Ectodermal cell (in vitro differentiated cells): ENCODE results near the gene KDM4C.

Experiments used
- H3K27ac ChIP-seq: 2 replicates; pipeline ENCODE4 v1.7.0; 2013; ENCODE audit warnings: mild to moderate bottlenecking, low read depth, low read length; ENCODE audit not compliant: insufficient read depth, poor library complexity, severe bottlenecking
- H3K27me3 ChIP-seq: 2 replicates; pipeline ENCODE4 v1.7.0; 2013; ENCODE audit warnings: mild to moderate bottlenecking, low read length; ENCODE audit not compliant: insufficient read depth, control insufficient read depth, poor library complexity, severe bottlenecking
- H3K36me3 ChIP-seq: one replicate; pipeline ENCODE4 v1.7.0; 2013; ENCODE audit warnings: low read length; ENCODE audit not compliant: control insufficient read depth, insufficient read depth
- H3K4me1 ChIP-seq: one replicate; pipeline ENCODE4 v1.7.0; 2013; ENCODE audit warnings: low read length; ENCODE audit not compliant: control insufficient read depth, insufficient read depth
- H3K4me3 ChIP-seq: 2 replicates; pipeline ENCODE4 v1.7.0; 2013; ENCODE audit warnings: low read depth, low read length, control low read depth; ENCODE audit not compliant: insufficient read depth
- H3K9me3 ChIP-seq: 2 replicates; pipeline ENCODE4 v1.7.0; 2013; ENCODE audit warnings: mild to moderate bottlenecking, low read length, moderate library complexity; ENCODE audit not compliant: control insufficient read depth
- WGBS, 2 experiments: methylation state at CpG; one replicate each; pipeline ENCODE4 v1.1.7; 2013; ENCODE audit warnings: missing lambda C conversion rate in 2 of 2; 5-methylcytosine and 5-hydroxymethylcytosine counted together

Gene KDM4C

GRCh38 chr9:7154650-7155049 lies 396.9 kb downstream of the KDM4C start:
- H3K4me1 ChIP-seq = no peaks in the 10 kb centered on the region
- 92 to 94% methylated on average over 4 of the region's 4 CpGs for WGBS, 2 experiments
- no peaks in the 10 kb centered on the region for H3K27me3 ChIP-seq
- H3K9me3 ChIP-seq = no peaks in the 10 kb centered on the region
- no peak overlapping the region for H3K27ac ChIP-seq
- H3K4me3 ChIP-seq = no peak overlapping the region
- H3K36me3 ChIP-seq = no peaks in the 10 kb centered on the region

- Histone ChIP-seq H3K4me3 (no peak overlapping the region), H3K9me3 (no peaks in the 10 kb centered on the region), H3K36me3 (no peaks in the 10 kb centered on the region), H3K27me3 (no peaks in the 10 kb centered on the region), H3K4me1 (no peaks in the 10 kb centered on the region), H3K27ac (no peak overlapping the region)
- WGBS, 2 experiments = 90 to 95% methylated on average over 2 of the region's 2 CpGs
Measured at GRCh38 chr9:7161469-7161868, 403.7 kb downstream of the KDM4C start.

GRCh38 chr9:7163932-7164331 lies 406.2 kb downstream of the KDM4C start:
- H3K27ac ChIP-seq = no peak overlapping the region
- 92 to 100% methylated on average over 1 of the region's 1 CpG for WGBS, 2 experiments
- no peak overlapping the region for H3K4me3 ChIP-seq
- H3K4me1 ChIP-seq = no peaks in the 10 kb centered on the region
- no peaks in the 10 kb centered on the region for H3K27me3 ChIP-seq
- no peaks in the 10 kb centered on the region for H3K9me3 ChIP-seq
- no peaks in the 10 kb centered on the region for H3K36me3 ChIP-seq

GRCh38 chr9:7164440-7165330 lies 406.9 kb downstream of the KDM4C start:
- Histone ChIP-seq H3K4me1 (no peaks in the 10 kb centered on the region), H3K36me3 (no peaks in the 10 kb centered on the region), H3K9me3 (no peaks in the 10 kb centered on the region), H3K4me3 (no peak overlapping the region), H3K27me3 (no peaks in the 10 kb centered on the region), H3K27ac (no peak overlapping the region)
- 80 to 81% methylated on average over 12 to 13 of the region's 13 CpGs for WGBS, 2 experiments

GRCh38 chr9:7165331-7165975 lies 407.7 kb downstream of the KDM4C start:
- H3K36me3 ChIP-seq = no peaks in the 10 kb centered on the region
- H3K4me1 ChIP-seq = no peaks in the 10 kb centered on the region
- no peaks in the 10 kb centered on the region for H3K27me3 ChIP-seq
- no peak overlapping the region for H3K27ac ChIP-seq
- H3K9me3 ChIP-seq = no peaks in the 10 kb centered on the region
- 90 to 92% methylated on average over 5 of the region's 7 CpGs for WGBS, 2 experiments
- H3K4me3 ChIP-seq = no peak overlapping the region

- H3K4me3 ChIP-seq = no peak overlapping the region
- no peaks in the 10 kb centered on the region for H3K4me1 ChIP-seq
- no peaks in the 10 kb centered on the region for H3K36me3 ChIP-seq
- H3K27me3 ChIP-seq = no peaks in the 10 kb centered on the region
- no peak overlapping the region for H3K27ac ChIP-seq
- WGBS, 2 experiments = 95 to 96% methylated on average over 1 of the region's 1 CpG
- no peaks in the 10 kb centered on the region for H3K9me3 ChIP-seq
Measured at GRCh38 chr9:7166074-7166473, 408.3 kb downstream of the KDM4C start.

- no peak overlapping the region for H3K27ac ChIP-seq
- no peaks in the 10 kb centered on the region for H3K27me3 ChIP-seq
- no peaks in the 10 kb centered on the region for H3K9me3 ChIP-seq
- 91% methylated on average over 3 of the region's 3 CpGs for WGBS, 2 experiments
- no peaks in the 10 kb centered on the region for H3K36me3 ChIP-seq
- peaks cover 9% of the 10 kb centered on the region for H3K4me1 ChIP-seq
- no peak overlapping the region for H3K4me3 ChIP-seq
Measured at GRCh38 chr9:7169717-7170389, 412.1 kb downstream of the KDM4C start.

- no peaks in the 10 kb centered on the region for H3K27me3 ChIP-seq
- H3K4me3 ChIP-seq = no peak overlapping the region
- H3K27ac ChIP-seq = no peak overlapping the region
- H3K4me1 ChIP-seq = peaks cover 9% of the 10 kb centered on the region
- no peaks in the 10 kb centered on the region for H3K9me3 ChIP-seq
- H3K36me3 ChIP-seq = no peaks in the 10 kb centered on the region
- WGBS, 2 experiments = 82 to 84% methylated on average over 9 of the region's 10 CpGs
Measured at GRCh38 chr9:7171396-7172153, 413.8 kb downstream of the KDM4C start.

- Histone ChIP-seq H3K27ac (no peak overlapping the region), H3K27me3 (no peaks in the 10 kb centered on the region), H3K4me1 (peaks cover 9% of the 10 kb centered on the region), H3K9me3 (no peaks in the 10 kb centered on the region), H3K4me3 (no peak overlapping the region), H3K36me3 (no peaks in the 10 kb centered on the region)
- WGBS, 2 experiments = 79 to 87% methylated on average over 11 of the region's 11 CpGs
Measured at GRCh38 chr9:7172154-7173115, 414.7 kb downstream of the KDM4C start.
